ENCODE measurements around the gene KRTAP16-1. TPM values are rescaled to one million over a fixed set of nuclear protein-coding genes. Genes with fewer than 3 reads are reported as not detected.
"Not testable (repeated sequence)": the region's sequence is repeated elsewhere in the genome, so short reads cannot be mapped to it uniquely, and the experiment has no call there.

The KRTAP16-1 gene
- total and polyA plus RNA-seq, 4 experiments from 2014 or later, result 0.28 TPM; not detected in 3

GRCh38 chr17:41287050-41287449 is 22.1 kb downstream of the KRTAP16-1 start:
- Mint-ChIP-seq H3K9me3 (no peaks in the 10 kb centered on the region), H3K4me3 (no peak overlapping the region), H3K4me1 (peaks cover 3 to 14% (median 10%) of the 10 kb centered on the region in 4 donors), H3K27ac (peak overlapping the region in 1 of 7 donors; percentile 17), H3K27me3 (peaks cover 0 to 3% of the 10 kb centered on the region in 2 donors), H3K36me3 (no peaks in the 10 kb centered on the region)
- DNase-seq, result no peak
- no peaks in the 10 kb centered on the region for H3K36me3 ChIP-seq (ENCODE audit: insufficient read depth, low read length)
- no peaks in the 10 kb centered on the region for H3K9me3 ChIP-seq (ENCODE audit: control insufficient read depth in 1 of 2, low read length in 2 of 2)
- no peak overlapping the region for H3K4me3 ChIP-seq (ENCODE audit: low read length in 2 of 2)
- H3K27ac ChIP-seq (ENCODE audit: low read depth, low read length), result no peak overlapping the region
- no peaks in the 10 kb centered on the region for H3K27me3 ChIP-seq (ENCODE audit: insufficient read depth, low read length)
- POLR2A ChIA-PET (ENCODE audit: partially characterized antibody), result no interaction called here
- CTCF ChIA-PET (ENCODE audit: partially characterized antibody), result interaction anchor here (1.0 to 1.4 kb wide), 2 partner anchors 20 to 163 kb away, joined by 3 read pairs; partner anchors contain the start of gene KRTAP4-12
- peaks cover 6% of the 10 kb centered on the region for H3K4me1 ChIP-seq (ENCODE audit: insufficient read depth, low read length)
- intact Hi-C loops (cut with micrococcal nuclease), result no loop called here

- POLR2A ChIA-PET (ENCODE audit: partially characterized antibody), result interaction anchor here (0.9 kb wide), 1 partner anchor 24 kb away, joined by 3 read pairs; the partner anchor contains the start of gene KRTAP16-1
- no peak overlapping the region for H3K4me3 Mint-ChIP-seq
- CTCF ChIA-PET (ENCODE audit: partially characterized antibody), result no interaction called here
- Histone ChIP-seq H3K27ac (ENCODE audit: low read depth, low read length) (no peak overlapping the region), H3K4me3 (ENCODE audit: low read length in 2 of 2) (no peak overlapping the region), H3K4me1 (ENCODE audit: insufficient read depth, low read length) (peaks cover 6% of the 10 kb centered on the region), H3K36me3 (ENCODE audit: insufficient read depth, low read length) (no peaks in the 10 kb centered on the region), H3K27me3 (ENCODE audit: insufficient read depth, low read length) (no peaks in the 10 kb centered on the region), H3K9me3 (ENCODE audit: control insufficient read depth in 1 of 2, low read length in 2 of 2) (no peaks in the 10 kb centered on the region)
- peaks cover 3 to 14% (median 10%) of the 10 kb centered on the region in 4 donors for H3K4me1 Mint-ChIP-seq
- intact Hi-C loops (cut with micrococcal nuclease), result no loop called here
- DNase-seq, result no peak
- H3K27me3 Mint-ChIP-seq, result peaks cover 0 to 4% of the 10 kb centered on the region in 2 donors
- H3K9me3 Mint-ChIP-seq, result peaks cover 0 to 2% (median 0%) of the 10 kb centered on the region in 8 donors
- H3K27ac Mint-ChIP-seq, result peak overlapping the region in 1 of 7 donors; percentile 31
- H3K36me3 Mint-ChIP-seq, result no peaks in the 10 kb centered on the region
Measured at GRCh38 chr17:41284546-41284945, 24.6 kb downstream of the KRTAP16-1 start.

DNA sequence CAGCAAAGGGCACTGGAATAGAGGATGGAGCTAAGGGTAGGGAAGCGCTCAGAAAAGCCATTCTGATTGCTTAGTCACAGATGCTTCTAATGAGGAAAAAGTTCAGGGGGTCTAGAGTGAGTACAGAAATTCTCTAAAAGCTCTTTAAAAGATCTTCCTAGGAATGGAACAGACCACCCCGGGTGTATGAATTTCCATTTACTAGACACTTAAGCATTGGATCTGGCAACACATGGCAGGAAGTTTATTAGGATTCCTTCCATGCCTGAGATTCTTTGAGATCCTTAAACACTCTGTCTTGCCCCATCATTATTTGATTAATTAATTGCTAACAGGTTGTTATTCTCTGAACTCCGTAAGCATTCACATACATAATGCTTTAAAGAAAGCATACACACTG is 25.1 kb downstream of the KRTAP16-1 start:
- H3K4me3 ChIP-seq (ENCODE audit: low read length in 2 of 2), result no peak overlapping the region
- ChIA-PET POLR2A (ENCODE audit: partially characterized antibody) (interaction anchor here (0.9 kb wide), 1 partner anchor 25 kb away, joined by 3 read pairs; the partner anchor contains the start of gene KRTAP16-1), CTCF (ENCODE audit: partially characterized antibody) (no interaction called here)
- peaks cover 6% of the 10 kb centered on the region for H3K4me1 ChIP-seq (ENCODE audit: insufficient read depth, low read length)
- intact Hi-C loops (cut with micrococcal nuclease), result no loop called here
- H3K36me3 Mint-ChIP-seq, result no peaks in the 10 kb centered on the region
- no peak for DNase-seq
- H3K4me1 Mint-ChIP-seq, result peaks cover 3 to 14% (median 10%) of the 10 kb centered on the region in 4 donors
- H3K27ac Mint-ChIP-seq, result no peak overlapping the region
- no peaks in the 10 kb centered on the region for H3K36me3 ChIP-seq (ENCODE audit: insufficient read depth, low read length)
- peaks cover 0 to 4% of the 10 kb centered on the region in 2 donors for H3K27me3 Mint-ChIP-seq
- H3K4me3 Mint-ChIP-seq, result no peak overlapping the region
- no peaks in the 10 kb centered on the region for H3K27me3 ChIP-seq (ENCODE audit: insufficient read depth, low read length)
- H3K9me3 Mint-ChIP-seq, result peaks cover 0 to 2% (median 0%) of the 10 kb centered on the region in 8 donors
- no peaks in the 10 kb centered on the region for H3K9me3 ChIP-seq (ENCODE audit: control insufficient read depth in 1 of 2, low read length in 2 of 2)
- no peak overlapping the region for H3K27ac ChIP-seq (ENCODE audit: low read depth, low read length)

GRCh38 chr17:41278176-41278955 is 30.7 kb downstream of the KRTAP16-1 start:
- peak overlapping the region in 1 of 7 donors; percentile 33 for H3K27ac Mint-ChIP-seq
- POLR2A ChIA-PET (ENCODE audit: partially characterized antibody), result no interaction called here
- H3K9me3 ChIP-seq (ENCODE audit: control insufficient read depth in 1 of 2, low read length in 2 of 2), result no peaks in the 10 kb centered on the region

DNA sequence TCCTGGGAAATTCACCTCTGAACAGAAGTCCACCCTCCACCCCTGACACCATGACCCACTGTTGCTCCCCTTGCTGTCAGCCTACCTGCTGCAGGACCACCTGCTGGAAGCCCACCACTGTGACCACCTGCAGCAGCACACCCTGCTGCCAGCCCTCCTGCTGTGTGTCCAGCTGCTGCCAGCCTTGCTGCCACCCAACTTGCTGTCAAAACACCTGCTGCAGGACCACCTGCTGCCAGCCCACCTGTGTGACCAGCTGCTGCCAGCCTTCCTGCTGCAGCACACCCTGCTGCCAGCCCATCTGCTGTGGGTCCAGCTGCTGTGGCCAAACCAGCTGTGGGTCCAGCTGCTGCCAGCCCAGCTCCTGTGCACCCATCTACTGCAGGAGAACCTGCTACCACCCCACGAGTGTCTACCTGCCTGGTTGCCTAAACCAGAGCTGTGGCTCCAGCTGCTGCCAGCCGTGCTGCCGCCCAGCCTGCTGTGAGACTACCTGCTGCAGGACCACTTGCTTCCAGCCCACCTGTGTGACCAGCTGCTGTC is 33.4 kb downstream of the KRTAP16-1 start, which contains the start of gene KRTAP9-7:
Gene KRTAP9-7, plus strand, starts transcription at position 51 of the 543 bp plus-strand sequence. Its CDS starts 0 bp downstream, at position 51.
- H3K36me3 ChIP-seq (ENCODE audit: insufficient read depth, low read length); POLR2A ChIA-PET (ENCODE audit: partially characterized antibody); H3K4me3 ChIP-seq (ENCODE audit: low read length in 2 of 2); H3K9me3 Mint-ChIP-seq; H3K27me3 ChIP-seq (ENCODE audit: insufficient read depth, low read length); H3K9me3 ChIP-seq (ENCODE audit: control insufficient read depth in 1 of 2, low read length in 2 of 2); DNase-seq; CTCF ChIA-PET (ENCODE audit: partially characterized antibody); H3K4me1 Mint-ChIP-seq; H3K27ac ChIP-seq (ENCODE audit: low read depth, low read length); H3K4me1 ChIP-seq (ENCODE audit: insufficient read depth, low read length); H3K27ac Mint-ChIP-seq; H3K36me3 Mint-ChIP-seq; H3K4me3 Mint-ChIP-seq: not testable (repeated sequence)
- H3K27me3 Mint-ChIP-seq, result peaks cover 14 to 19% of the 10 kb centered on the region in 2 donors
- intact Hi-C loops (cut with micrococcal nuclease), result loop anchor here (1.0 kb wide), 1 partner anchor 11 kb away; no protein-coding TSS in a partner anchor

More at GRCh38 chr17:41278176-41278955, 30.7 kb downstream of the KRTAP16-1 start:
- Mint-ChIP-seq H3K4me3 (no peak overlapping the region), H3K9me3 (peaks cover 0 to 4% (median 0%) of the 10 kb centered on the region in 8 donors), H3K4me1 (peaks cover under 1 to 2% (median 1%) of the 10 kb centered on the region in 4 donors), H3K27me3 (peaks cover 16 to 19% of the 10 kb centered on the region in 2 donors), H3K36me3 (no peaks in the 10 kb centered on the region)
- no peak overlapping the region for H3K27ac ChIP-seq (ENCODE audit: low read depth, low read length)
- no peaks in the 10 kb centered on the region for H3K4me1 ChIP-seq (ENCODE audit: insufficient read depth, low read length)
- H3K27me3 ChIP-seq (ENCODE audit: insufficient read depth, low read length), result no peaks in the 10 kb centered on the region
- intact Hi-C loops (cut with micrococcal nuclease), result no loop called here
- no peak overlapping the region for H3K4me3 ChIP-seq (ENCODE audit: low read length in 2 of 2)
- H3K36me3 ChIP-seq (ENCODE audit: insufficient read depth, low read length), result no peaks in the 10 kb centered on the region
- CTCF ChIA-PET (ENCODE audit: partially characterized antibody), result no interaction called here
- no peak for DNase-seq

- intact Hi-C loops (cut with micrococcal nuclease), result no loop called here
- ChIA-PET POLR2A (ENCODE audit: partially characterized antibody) (no interaction called here), CTCF (ENCODE audit: partially characterized antibody) (interaction anchor here (3.0 kb wide), 1 partner anchor 50 kb away, joined by 10 read pairs; no protein-coding TSS in a partner anchor)
- Mint-ChIP-seq H3K36me3 (no peaks in the 10 kb centered on the region), H3K9me3 (peaks cover 0 to 2% (median 0%) of the 10 kb centered on the region in 8 donors), H3K27ac (no peak overlapping the region), H3K4me3 (no peak overlapping the region), H3K27me3 (peaks cover 16% of the 10 kb centered on the region in 2 donors), H3K4me1 (peaks cover 0 to 10% (median 4%) of the 10 kb centered on the region in 4 donors)
- H3K4me1 ChIP-seq (ENCODE audit: insufficient read depth, low read length), result no peaks in the 10 kb centered on the region
- no peaks in the 10 kb centered on the region for H3K27me3 ChIP-seq (ENCODE audit: insufficient read depth, low read length)
- H3K9me3 ChIP-seq (ENCODE audit: control insufficient read depth in 1 of 2, low read length in 2 of 2), result no peaks in the 10 kb centered on the region
- DNase-seq, result no peak
- no peak overlapping the region for H3K27ac ChIP-seq (ENCODE audit: low read depth, low read length)
- H3K4me3 ChIP-seq (ENCODE audit: low read length in 2 of 2), result no peak overlapping the region
- H3K36me3 ChIP-seq (ENCODE audit: insufficient read depth, low read length), result no peaks in the 10 kb centered on the region
Measured at GRCh38 chr17:41271858-41272257, 37.3 kb downstream of the KRTAP16-1 start.

- intact Hi-C loops (cut with micrococcal nuclease); H3K9me3 Mint-ChIP-seq; H3K4me1 ChIP-seq (ENCODE audit: insufficient read depth, low read length); POLR2A ChIA-PET (ENCODE audit: partially characterized antibody); H3K4me3 Mint-ChIP-seq; DNase-seq; H3K9me3 ChIP-seq (ENCODE audit: control insufficient read depth in 1 of 2, low read length in 2 of 2); H3K27ac Mint-ChIP-seq; H3K4me3 ChIP-seq (ENCODE audit: low read length in 2 of 2); H3K36me3 Mint-ChIP-seq; H3K36me3 ChIP-seq (ENCODE audit: insufficient read depth, low read length); H3K27ac ChIP-seq (ENCODE audit: low read depth, low read length); H3K27me3 ChIP-seq (ENCODE audit: insufficient read depth, low read length): not testable (repeated sequence)
- peaks cover 0 to 10% (median 4%) of the 10 kb centered on the region in 4 donors for H3K4me1 Mint-ChIP-seq
- CTCF ChIA-PET (ENCODE audit: partially characterized antibody), result interaction anchor here (3.0 kb wide), 1 partner anchor 51 kb away, joined by 10 read pairs; no protein-coding TSS in a partner anchor
- peaks cover 14 to 16% of the 10 kb centered on the region in 2 donors for H3K27me3 Mint-ChIP-seq
Measured at GRCh38 chr17:41271323-41271722, 37.8 kb downstream of the KRTAP16-1 start.
